HG02870 (cell line): ENCODE measurements around the gene HOXA4.

Experiments used
- ATAC-seq: cut with Tn5 transposase; IDR thresholded peaks from one replicate; pipeline ENCODE4 v1.9.1; 2021; ENCODE audit warnings: mild to moderate bottlenecking, moderate library complexity; ENCODE audit not compliant: unreplicated experiment

Gene HOXA4

DNA sequence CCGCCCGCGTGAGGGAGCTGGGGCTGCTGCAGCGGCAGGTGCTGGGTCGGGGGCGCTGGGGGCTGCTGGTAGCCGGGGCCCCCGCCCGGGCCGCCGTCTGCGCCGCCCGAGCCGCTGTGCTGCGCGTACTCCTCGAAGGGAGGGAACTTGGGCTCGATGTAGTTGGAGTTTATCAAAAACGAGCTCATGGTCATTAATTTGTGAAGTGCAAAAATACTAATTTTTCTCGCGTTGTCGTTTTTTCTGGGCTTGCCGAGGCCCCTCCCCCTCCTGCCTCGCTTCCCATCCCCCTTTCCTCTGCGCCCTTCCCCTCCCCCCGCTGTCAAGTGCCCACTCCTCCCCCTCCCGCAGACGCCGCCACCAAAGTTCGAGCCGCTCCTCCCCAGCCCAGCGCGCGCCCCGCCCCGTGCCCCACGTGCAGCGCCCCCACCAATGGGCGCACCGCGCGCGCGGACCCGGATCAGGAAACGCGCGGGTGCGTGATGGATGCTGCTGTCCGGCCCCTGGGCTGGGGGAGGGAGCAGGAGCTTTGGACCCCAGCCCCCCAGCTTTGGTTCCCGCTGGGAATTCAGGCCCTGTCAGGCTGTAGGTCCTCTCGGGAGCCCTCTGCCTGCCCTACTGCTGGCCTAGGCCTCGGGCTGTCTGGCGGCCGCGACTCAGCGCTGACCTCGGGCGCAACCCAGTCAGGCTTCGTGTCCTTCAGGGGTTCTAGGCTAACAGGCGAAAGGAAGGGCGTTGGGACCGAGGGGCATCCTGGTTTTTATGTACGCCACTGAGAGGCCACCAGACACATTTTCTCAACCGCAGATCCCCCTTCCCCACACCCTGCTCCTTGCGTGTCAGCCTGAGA lies at the start of gene HOXA4:
Gene HOXA4 (minus strand): TSS at position 218 of the 850 bp plus-strand sequence. CDS start 24 bp downstream, at position 194.
- no peak for ATAC-seq

DNA sequence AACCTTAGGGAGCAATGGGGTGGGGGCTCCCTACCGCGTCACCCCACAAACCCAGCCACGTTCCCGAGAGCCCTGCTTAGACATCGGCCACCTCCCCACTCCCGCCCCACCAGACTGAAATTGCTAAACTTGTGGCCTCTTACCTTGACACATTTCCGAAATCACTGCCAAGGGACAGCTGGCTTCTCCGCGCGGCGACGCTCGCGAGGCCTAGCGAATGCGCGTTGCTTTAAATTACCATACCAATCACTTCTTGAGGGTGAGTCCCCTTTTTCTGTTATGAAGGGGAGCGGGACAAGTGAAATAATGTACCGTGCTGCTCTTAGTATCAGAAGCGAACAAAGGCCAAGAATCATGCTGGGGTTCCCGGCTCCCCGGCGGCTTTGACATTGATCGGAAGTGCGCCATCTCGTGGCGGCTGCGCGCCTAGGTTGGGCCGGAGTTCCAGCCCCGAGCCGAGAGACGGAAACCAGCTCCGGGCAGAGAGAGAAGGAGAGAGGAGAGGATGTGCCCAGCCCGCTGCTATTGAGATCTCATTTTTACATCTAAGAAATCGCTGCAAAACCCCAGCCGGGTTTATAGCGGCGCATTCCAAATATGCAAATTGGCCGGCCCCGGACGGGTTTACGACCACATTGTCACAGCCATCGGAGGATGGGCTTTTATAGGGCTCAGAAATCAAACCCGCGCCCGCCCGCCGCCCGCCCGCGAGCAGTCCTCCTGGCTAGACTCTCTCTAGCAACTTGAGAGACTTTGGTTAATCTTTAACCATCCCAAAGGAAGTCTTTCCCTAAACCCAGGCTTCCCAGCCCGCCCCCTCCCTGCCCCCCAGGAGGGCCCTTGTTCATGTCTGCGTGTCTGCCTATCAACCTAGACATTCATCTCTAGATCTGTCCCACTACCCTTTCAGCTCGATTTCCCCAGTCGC lies 49.2 kb upstream of the HOXA4 start:
- no peak for ATAC-seq

GRCh38 chr7:27179030-27179429 lies 48.5 kb upstream of the HOXA4 start:
- ATAC-seq: no peak

DNA sequence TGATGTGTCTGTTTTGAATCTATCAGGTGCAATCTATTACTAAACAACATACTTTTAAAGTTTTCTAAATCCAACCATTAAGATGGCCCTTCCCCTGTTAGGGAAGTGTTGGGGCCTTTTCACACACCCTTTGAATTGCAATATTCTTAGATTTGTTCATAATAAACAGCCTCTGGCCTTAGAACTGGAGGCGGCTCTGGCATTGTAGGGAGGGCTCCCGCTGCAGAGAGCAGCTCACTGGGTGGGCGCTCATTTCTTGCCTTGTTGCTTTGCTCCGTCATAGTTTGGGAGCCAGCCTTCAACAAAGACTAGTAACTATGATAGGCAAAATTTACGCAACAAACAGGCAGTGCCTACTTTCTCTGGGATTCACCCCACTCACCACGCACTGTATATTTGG lies 47.8 kb upstream of the HOXA4 start:
- no peak for ATAC-seq

GRCh38 chr7:27177795-27178320 lies 47.3 kb upstream of the HOXA4 start:
- no peak for ATAC-seq

DNA sequence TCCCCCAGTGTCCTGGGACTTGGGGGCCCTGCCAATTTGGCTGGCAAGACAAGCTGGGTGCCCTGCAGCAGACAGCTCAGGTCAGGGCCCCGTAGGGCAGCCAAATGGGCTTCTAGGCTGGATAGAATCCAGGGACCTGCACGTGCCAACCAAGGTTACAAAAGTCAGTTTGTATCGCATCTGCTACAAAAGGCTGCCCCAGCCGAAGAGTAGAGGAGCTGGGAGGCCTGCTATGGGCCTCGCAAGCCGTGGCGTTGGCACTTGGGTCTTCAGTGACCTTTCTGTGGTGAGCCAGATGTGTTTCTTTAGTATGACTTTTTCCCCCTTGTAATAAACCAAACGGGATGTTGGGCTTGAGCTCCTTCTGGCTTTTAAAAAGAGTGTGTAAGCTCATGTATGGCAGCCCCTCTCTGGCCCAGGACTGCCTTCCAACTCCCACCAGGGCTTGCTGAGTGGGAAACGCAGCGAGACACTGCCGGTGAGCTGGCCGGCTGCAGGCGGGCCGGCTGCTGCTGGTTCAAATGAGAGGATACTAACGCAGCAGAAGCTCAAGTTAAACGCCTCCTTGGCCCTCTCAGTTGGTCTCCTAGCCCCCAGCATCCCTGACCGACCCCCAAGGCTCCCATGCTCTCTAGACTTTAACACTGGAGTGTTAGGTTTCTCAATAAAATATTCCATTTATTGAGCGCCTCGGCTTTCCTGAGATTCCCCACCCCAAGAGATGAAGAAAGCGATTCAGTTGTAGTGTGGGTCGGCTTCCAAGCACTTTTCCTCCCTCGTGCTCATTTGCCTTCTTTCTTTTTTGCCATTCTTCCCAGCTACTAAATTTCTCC lies 46.6 kb upstream of the HOXA4 start:
- no peak for ATAC-seq

DNA sequence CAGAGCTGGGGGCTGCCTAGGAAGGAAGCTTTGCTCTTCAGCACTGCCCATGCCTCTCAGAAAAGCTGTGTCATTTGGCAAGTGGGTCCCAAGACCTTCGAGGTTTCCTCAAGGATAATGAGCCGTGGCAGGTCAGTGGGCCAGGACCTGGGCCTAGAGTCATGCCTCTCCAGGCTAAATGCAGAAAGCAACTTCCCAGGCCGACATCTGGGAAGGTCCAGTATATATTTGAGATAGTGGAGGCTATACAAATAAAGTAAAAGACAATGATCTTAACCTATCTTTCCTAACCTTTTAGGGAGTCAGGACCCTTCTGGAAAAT lies 45.9 kb upstream of the HOXA4 start:
- no peak for ATAC-seq

DNA sequence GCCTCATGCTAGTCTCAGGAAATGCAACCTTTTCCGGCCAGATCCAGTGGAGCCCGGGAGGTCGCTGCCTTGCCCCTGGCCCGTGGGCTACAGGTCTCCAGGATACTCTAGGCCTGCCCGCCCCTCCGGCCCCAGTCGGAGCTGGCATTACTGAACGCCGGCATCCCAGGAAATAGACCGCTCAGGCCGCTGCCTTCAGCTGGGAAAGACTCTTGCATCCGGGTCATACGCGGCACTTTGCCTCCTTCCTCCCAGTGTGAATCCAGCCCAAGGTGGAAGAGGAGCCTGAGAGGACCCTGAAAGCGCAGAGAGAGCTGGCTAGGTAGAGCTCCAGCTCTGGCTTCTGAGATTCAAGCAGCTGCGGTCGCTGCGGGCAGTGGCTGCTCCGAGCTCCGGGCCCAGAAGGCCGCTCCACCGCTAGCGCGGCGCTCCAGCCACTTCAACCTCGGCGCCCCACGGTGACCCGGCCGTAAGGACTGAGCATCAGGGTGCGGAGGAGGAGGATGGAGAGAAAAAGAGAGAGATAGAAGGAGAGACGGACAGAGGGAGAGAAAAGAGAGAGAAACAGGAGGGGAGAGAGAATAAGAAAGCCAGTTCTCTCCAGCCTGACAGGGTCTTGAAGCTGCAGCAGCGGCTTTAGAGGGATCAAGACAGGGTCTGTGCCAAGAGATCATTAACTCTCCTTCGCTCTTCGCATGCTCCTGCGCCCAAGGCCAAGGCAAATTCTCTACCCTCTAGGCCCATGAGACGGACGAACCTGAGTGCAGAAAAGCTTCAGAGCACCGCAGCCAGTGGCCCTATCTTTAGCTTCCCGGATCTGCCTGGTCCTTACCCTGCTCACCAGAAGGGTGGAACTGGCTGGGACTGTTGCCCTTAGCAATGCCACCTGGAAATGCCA lies 45.3 kb upstream of the HOXA4 start:
- no peak for ATAC-seq

- no peak for ATAC-seq
These were observed 44.5 kb upstream of the HOXA4 start for GRCh38 chr7:27174874-27175625.

DNA sequence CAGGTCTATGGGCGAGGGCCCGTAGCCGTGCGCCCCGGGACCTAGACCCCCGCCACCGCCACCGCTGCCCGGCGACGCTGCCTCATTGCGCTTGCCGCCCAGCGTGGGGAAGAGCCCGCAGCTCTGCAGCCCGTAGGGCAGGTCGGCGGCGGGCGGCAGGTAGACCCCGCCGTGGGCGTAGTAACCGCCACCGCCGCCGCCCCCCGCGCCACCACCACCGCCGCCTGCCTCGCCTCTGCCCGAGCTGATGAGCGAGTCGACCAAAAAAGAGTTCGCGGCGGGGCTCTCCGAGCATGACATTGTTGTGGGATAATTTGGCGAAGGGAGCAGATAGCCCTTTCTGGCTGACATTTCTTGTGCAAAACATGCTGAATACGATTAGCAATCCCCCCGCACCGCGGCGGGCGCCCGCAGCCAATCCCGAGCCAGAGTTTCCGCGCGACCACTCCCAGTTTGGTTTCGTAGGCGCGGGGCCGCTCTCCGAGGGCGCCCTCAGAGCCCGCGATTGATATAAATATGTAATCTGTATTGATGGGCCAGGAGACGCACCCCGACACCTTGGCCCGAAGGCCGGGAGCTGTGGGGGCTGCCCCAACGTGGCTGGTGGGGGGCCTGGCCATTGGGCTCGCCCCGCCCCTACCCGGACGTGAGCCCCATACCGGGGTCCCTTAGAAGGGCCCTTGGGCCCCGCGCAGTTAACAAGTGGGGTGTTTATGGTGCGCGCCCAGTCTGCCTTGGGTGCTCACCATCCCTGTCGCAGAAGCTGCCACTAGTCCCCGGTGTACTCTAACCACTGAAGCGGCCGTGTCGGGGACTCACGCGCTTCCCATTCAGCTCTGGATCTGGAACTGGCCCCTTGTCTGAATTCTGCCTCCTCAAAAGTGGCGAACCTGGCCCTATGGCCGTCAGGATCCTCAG lies 43.7 kb upstream of the HOXA4 start, which contains the start of gene HOXA10:
Gene HOXA10 (minus strand): TSS at position 365 of the 918 bp plus-strand sequence. CDS start 14 bp downstream, at position 351.
- no peak for ATAC-seq

GRCh38 chr7:27173511-27173955 lies 43.0 kb upstream of the HOXA4 start:
- no peak for ATAC-seq

- no peak for ATAC-seq
These were observed 42.4 kb upstream of the HOXA4 start for GRCh38 chr7:27172823-27173510.

DNA sequence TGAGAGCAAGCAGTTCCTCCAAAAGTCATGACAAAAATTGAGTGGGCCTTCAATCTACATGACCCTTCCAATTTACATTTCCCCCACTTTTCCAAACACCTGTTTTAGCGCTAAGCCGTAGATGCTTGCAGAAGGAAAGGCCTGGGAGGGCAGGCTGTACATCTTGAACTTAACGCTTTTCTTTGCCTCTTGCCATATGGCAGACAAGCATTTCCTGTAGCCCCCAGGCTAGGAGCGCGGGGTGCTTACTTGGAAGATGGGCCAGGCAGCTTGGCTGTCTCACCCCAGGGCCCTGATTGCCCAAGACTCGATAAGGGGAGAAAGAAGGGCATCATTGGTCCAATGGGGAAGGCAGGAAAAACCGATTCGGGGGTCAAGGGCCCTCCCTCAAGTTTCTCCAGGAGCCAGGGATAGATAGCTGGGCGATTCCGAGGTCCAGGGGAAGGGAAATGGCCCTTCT lies 41.8 kb upstream of the HOXA4 start:
- no peak for ATAC-seq

DNA sequence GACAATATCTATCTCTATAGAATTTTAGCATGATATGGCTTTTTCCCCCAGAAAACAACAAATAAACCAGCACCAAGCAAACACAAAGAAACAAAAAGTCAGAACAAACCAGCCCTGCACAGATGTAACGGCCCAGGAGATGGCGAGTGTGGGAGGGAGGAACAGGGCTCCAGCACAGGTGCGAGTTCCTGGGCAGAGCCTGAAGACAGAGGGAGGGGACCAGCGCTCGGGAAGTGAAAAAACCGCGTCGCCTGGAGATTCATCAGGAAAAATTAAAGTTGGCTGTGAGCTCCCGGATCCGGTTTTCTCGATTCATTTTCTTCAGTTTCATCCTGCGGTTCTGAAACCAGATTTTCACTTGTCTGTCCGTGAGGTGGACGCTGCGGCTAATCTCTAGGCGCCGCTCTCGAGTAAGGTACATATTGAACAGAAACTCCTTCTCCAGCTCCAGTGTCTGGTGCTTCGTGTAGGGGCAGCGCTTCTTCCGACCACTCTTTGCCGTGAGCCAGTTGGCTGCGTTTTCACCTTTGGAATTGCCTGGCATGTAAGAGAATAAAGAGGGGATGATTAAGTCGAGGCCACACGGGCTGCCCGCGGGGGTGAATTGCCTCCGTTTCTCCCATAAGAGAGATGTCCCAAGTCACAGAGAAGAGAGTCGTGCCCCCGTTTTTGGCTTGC lies 41.2 kb upstream of the HOXA4 start:
- ATAC-seq: no peak

DNA sequence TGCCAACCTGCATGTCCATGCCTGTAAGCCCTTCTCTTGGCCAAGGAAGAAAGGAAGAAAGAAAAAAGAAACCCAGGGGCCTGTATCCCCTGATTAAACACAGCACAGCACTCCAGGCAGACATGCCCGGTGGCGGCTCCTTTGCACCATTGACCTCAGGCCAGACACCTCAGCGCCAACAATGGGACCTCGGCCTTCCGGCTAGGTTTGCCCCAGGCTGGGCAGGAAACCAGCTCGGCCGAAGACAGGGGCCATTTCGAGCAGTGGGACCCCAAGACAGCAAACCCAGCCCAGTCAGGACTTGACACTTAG lies 40.7 kb upstream of the HOXA4 start:
- ATAC-seq: no peak

DNA sequence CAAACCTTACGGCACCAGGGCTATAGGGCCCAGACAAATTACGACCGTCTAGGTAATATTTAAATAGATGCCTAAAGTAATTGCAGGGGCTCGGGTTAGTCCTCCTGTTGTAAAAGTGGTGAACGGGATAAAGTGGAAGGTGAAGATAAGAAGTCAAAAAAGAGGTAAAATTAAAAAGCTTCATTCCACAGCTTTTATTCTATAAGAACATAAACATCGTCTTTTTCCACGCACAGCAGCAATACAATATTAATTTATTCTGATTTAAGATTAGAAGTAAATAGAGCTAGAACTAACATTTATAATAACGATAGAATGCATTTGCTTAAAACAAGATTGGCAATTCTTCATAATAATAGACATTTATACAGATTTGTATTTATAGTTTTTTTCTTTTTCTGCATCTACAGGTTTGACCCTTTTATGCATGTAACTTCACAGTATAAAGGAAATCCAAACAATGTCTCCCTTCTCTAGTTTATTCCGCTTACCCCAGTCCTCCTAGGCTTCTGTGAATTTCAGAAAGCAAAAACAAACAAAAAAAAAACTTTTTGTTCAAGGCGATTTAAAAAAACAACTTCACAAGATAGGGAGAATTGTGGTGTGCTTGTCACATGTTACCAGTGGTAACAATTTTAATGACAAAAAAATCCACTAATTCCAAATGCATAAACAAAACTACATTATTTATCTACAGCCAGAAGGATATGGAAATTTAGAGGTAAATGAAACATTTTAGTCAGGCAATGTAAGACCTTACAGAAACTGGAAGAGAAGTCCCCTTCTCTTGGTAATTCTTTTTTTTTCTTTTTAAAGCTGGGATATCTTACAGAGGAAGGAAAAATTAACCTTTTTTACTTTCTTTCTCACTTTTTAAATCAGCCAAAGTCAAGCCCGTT lies 40.1 kb upstream of the HOXA4 start:
- no peak for ATAC-seq
